Kidney (tissue), 14 donors: ENCODE results near the gene RASGEF1C. TPM values are rescaled to one million over a fixed set of nuclear protein-coding genes. Genes with fewer than 3 reads are reported as not detected.

Experiments used
- DNase-seq, 5 donors: peaks; one replicate each; pipeline ENCODE4 v3.0.0-alpha.2; 2013 to 2020
- FAIRE-seq: peaks from 2 replicates; lab custom pipeline; 2012; peaks lifted over from hg19 to GRCh38; lab: Jason Lieb, UNC
- H3K27ac ChIP-seq, 2 donors: one replicate each; pipeline ENCODE4 v1.7.0; 2013; ENCODE audit warnings: low read depth in 2 of 2, low read length in 2 of 2, inconsistent platforms in 1 of 2
- H3K27me3 ChIP-seq: one replicate; pipeline ENCODE4 v1.7.1; 2013; ENCODE audit warnings: low read length, inconsistent platforms; ENCODE audit not compliant: control insufficient read depth, insufficient read depth
- H3K36me3 ChIP-seq, 3 donors: one replicate each; pipeline versions ENCODE4 v1.7.0 to v1.7.1; 2013; ENCODE audit warnings: low read length in 3 of 3, control low read depth in 1 of 3, inconsistent platforms in 1 of 3; ENCODE audit not compliant: insufficient read depth in 3 of 3, control insufficient read depth in 2 of 3
- H3K4me1 ChIP-seq, 3 donors: one replicate each; pipeline versions ENCODE4 v1.7.0 to v1.7.1; 2013; ENCODE audit warnings: low read length in 3 of 3, inconsistent platforms in 1 of 3, low read depth in 1 of 3; ENCODE audit not compliant: control insufficient read depth in 2 of 3, insufficient read depth in 2 of 3
- H3K4me3 ChIP-seq, 3 donors: one replicate each; pipeline versions ENCODE4 v1.7.0 to v1.8.1; 2013; ENCODE audit warnings: low read length in 3 of 3, control low read depth in 1 of 3, inconsistent platforms in 1 of 3
- H3K9ac ChIP-seq, 3 donors: one replicate each; pipeline versions ENCODE4 v1.7.0 to v1.7.1; 2013; ENCODE audit warnings: low read length in 3 of 3, control low read depth in 1 of 3, inconsistent platforms in 1 of 3
- H3K9me3 ChIP-seq, 3 donors: one replicate each; pipeline versions ENCODE4 v1.7.0 to v1.7.1; 2013; ENCODE audit warnings: low read length in 3 of 3, control low read depth in 1 of 3, inconsistent platforms in 1 of 3; ENCODE audit not compliant: control insufficient read depth in 2 of 3, insufficient read depth in 1 of 3
- intact Hi-C: fragments of 100-400 bp; cut with DNase I; formaldehyde crosslinking; loops from one replicate; pipeline ENCODE4 v1.11.1; 2022
- polyA plus RNA-seq: library from polyadenylated mRNA; stranded (reverse); fragments of 350-450 nt; fragmentation: Illumina TruSeq; extraction: RNeasy Lipid Tissue Mini Kit (QIAGEN cat#74804); gene quantifications from one replicate; pipeline ENCODE4 v1.2.3, GENCODE V29; 2014; ENCODE audit warnings: low read depth, low replicate concordance; ENCODE audit not compliant: insufficient read depth
- total RNA-seq: library from RNA; stranded (reverse); fragmentation: NEBNext Ultra II Directional; extraction: Animal tissue kit (Norgen Biotek cat#: 25700); gene quantifications from one replicate; pipeline ENCODE4 v1.2.1, GENCODE V29; 2021
- TF ChIP-seq, protein P1 (sequence below): IDR thresholded peaks from 3 replicates; pipeline ENCODE4 v1.5.1; 2012; ENCODE audit warnings: mild to moderate bottlenecking, moderate library complexity, borderline replicate concordance; ENCODE audit not compliant: insufficient read depth; ENCODE audit errors: extremely low read depth
- donor health status: control.
- donor health status: control.
- donor health status: control.
- donor health status: control.
- donor health status: control.
- donor health status: DM: yes; HTN: yes; CAD: no.
- donor health status: Normal renal cell carcinoma (clear cell type).

RASGEF1C gene
- total and polyA plus RNA-seq, 2 donors from 2014 or later = 0.15 to 0.16 TPM

GRCh38 chr5:180135967-180136629, 72.9 kb downstream of the RASGEF1C start:
- H3K4me3 ChIP-seq = no peak overlapping the region
- H3K27ac ChIP-seq = no peak overlapping the region
- intact Hi-C loops = no loop called here
- no peaks in the 10 kb centered on the region for H3K4me1 ChIP-seq
- TF ChIP-seq, protein P1, sequence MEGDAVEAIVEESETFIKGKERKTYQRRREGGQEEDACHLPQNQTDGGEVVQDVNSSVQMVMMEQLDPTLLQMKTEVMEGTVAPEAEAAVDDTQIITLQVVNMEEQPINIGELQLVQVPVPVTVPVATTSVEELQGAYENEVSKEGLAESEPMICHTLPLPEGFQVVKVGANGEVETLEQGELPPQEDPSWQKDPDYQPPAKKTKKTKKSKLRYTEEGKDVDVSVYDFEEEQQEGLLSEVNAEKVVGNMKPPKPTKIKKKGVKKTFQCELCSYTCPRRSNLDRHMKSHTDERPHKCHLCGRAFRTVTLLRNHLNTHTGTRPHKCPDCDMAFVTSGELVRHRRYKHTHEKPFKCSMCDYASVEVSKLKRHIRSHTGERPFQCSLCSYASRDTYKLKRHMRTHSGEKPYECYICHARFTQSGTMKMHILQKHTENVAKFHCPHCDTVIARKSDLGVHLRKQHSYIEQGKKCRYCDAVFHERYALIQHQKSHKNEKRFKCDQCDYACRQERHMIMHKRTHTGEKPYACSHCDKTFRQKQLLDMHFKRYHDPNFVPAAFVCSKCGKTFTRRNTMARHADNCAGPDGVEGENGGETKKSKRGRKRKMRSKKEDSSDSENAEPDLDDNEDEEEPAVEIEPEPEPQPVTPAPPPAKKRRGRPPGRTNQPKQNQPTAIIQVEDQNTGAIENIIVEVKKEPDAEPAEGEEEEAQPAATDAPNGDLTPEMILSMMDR = no peak
- no peaks in the 10 kb centered on the region for H3K27me3 ChIP-seq
- no peak for FAIRE-seq
- DNase-seq = peak in 1 of 5 donors; percentile 75
- H3K36me3 ChIP-seq = no peaks in the 10 kb centered on the region
- no peak overlapping the region for H3K9ac ChIP-seq
- H3K9me3 ChIP-seq = no peaks in the 10 kb centered on the region

DNA sequence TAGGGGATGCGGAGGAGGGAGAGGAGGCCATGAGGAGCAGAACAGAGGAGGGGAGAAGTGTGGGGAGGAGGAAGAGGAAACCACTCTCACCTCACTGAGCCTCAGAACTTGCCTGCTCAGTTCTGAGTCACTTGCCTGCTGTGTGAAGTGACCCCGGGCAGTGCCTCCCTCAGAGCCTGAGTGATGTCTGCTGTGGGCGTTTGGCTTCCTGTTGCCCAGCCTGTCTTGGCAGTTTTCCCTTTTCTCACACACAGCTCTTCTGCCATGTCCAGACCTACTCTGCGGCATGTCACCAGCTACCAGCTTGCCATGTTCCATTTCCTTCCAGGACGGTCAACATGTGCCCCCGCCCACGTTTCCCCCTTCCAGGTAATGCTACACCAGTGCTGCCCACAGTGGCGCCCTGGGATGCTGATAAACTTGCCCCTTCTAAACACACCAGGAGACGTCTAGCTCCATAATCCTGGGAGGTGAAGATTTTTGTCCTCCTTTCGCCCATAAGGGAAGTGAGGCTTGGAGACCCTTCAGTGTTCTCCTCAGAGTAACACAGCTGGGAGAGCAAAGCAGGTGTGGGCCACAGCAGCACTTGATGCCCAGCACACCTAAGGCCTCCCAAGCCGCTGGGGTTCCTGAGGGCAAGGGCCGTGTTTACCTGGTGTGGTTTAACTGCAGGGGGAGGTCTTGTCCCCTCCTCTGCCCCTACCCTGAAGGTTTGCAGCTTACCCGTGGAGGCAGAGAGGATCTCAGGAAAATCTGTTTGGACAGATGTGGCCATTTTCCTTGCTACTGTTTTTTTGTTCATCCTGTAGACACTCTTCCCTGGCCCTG, 73.7 kb downstream of the RASGEF1C start:
- peak in 1 of 5 donors; percentile 46 for DNase-seq
- H3K27me3 ChIP-seq = no peaks in the 10 kb centered on the region

GRCh38 chr5:180133971-180134508, 75.0 kb downstream of the RASGEF1C start:
- intact Hi-C loops = no loop called here
- no peaks in the 10 kb centered on the region for H3K27me3 ChIP-seq
- H3K36me3 ChIP-seq = no peaks in the 10 kb centered on the region
- H3K4me1 ChIP-seq = no peaks in the 10 kb centered on the region
- TF ChIP-seq, protein P1 = no peak
- H3K27ac ChIP-seq = no peak overlapping the region
- no peak overlapping the region for H3K4me3 ChIP-seq
- FAIRE-seq (no peak), DNase-seq (peak in 2 of 5 donors; percentile 7 to 33)
- H3K9ac ChIP-seq = no peak overlapping the region
- H3K9me3 ChIP-seq = no peaks in the 10 kb centered on the region

More for the DNA sequence above, 73.7 kb downstream of the RASGEF1C start:
- no peaks in the 10 kb centered on the region for H3K9me3 ChIP-seq
- no peak overlapping the region for H3K4me3 ChIP-seq
- no peak overlapping the region for H3K27ac ChIP-seq
- TF ChIP-seq, protein P1 = no peak
- intact Hi-C loops = no loop called here
- FAIRE-seq = no peak
- H3K4me1 ChIP-seq = no peaks in the 10 kb centered on the region
- H3K9ac ChIP-seq = no peak overlapping the region
- no peaks in the 10 kb centered on the region for H3K36me3 ChIP-seq
